Osteoblast (primary cell): ENCODE results near the gene YIPF2. TPM values are rescaled to one million over a fixed set of nuclear protein-coding genes. Genes with fewer than 3 reads are reported as not detected.

Experiments used
- DNase-seq: peaks from one replicate; pipeline ENCODE4 v3.0.0; 2011; ENCODE audit warnings: low spot score, mixed read lengths; ENCODE audit not compliant: insufficient read length; ENCODE audit errors: missing footprints
- H2AFZ ChIP-seq: 2 replicates; pipeline ENCODE4 v1.6.0; 2011; ENCODE audit warnings: mild to moderate bottlenecking, low read length
- H3K27ac ChIP-seq: 2 replicates; pipeline ENCODE4 v1.5.1; 2011; ENCODE audit warnings: mild to moderate bottlenecking, low read depth, low read length, moderate library complexity
- H3K27me3 ChIP-seq: 2 replicates; pipeline ENCODE4 v1.6.0; 2012; ENCODE audit warnings: mild to moderate bottlenecking, control low read depth, inconsistent platforms, low read length, moderate library complexity; ENCODE audit not compliant: insufficient read depth
- H3K36me3 ChIP-seq: 2 replicates; pipeline ENCODE4 v1.5.1; 2011; ENCODE audit warnings: mild to moderate bottlenecking, low read length, control low read depth, moderate library complexity; ENCODE audit not compliant: insufficient read depth
- H3K4me1 ChIP-seq: 2 replicates; pipeline ENCODE4 v1.5.1; 2011; ENCODE audit warnings: mild to moderate bottlenecking, low read length, control low read depth, moderate library complexity; ENCODE audit not compliant: insufficient read depth
- H3K4me2 ChIP-seq: 2 replicates; pipeline ENCODE4 v1.6.0; 2011; ENCODE audit warnings: mild to moderate bottlenecking, low read length; ENCODE audit not compliant: insufficient read depth
- H3K4me3 ChIP-seq: fragments of 200-600 bp; sonication (generic); 3 replicates; pipeline ENCODE4 v1.5.1; 2012; ENCODE audit warnings: mild to moderate bottlenecking, low read length, inconsistent platforms; ENCODE audit not compliant: insufficient read depth
- H3K79me2 ChIP-seq: 2 replicates; pipeline ENCODE4 v1.6.0; 2012; ENCODE audit warnings: mild to moderate bottlenecking, low read length, control low read depth, inconsistent platforms; ENCODE audit not compliant: insufficient read depth
- H3K9me3 ChIP-seq: 2 replicates; pipeline ENCODE4 v1.5.1; 2011; ENCODE audit warnings: low read depth, low read length, control low read depth
- H4K20me1 ChIP-seq: 2 replicates; pipeline ENCODE4 v1.6.0; 2012; ENCODE audit warnings: mild to moderate bottlenecking, low read length, control low read depth; ENCODE audit not compliant: insufficient read depth
- CTCF ChIP-seq: IDR thresholded peaks from 2 replicates; pipeline ENCODE4 v1.5.1; 2011; ENCODE audit warnings: mild to moderate bottlenecking, low read depth, low read length, moderate library complexity; ENCODE audit errors: extremely low read depth
- total RNA-seq: library from RNA; depleted of rRNA; stranded (reverse); fragments of >200 nt; gene quantifications from 2 replicates; pipeline ENCODE4 v1.2.3, GENCODE V29; 2012

Gene YIPF2
- total RNA-seq, 1 donor, result 126 TPM

GRCh38 chr19:10921199-10921909 is 7.1 kb downstream of the YIPF2 start:
- peaks cover 11% of the 10 kb centered on the region for H3K79me2 ChIP-seq
- H3K36me3 ChIP-seq, result peaks cover 62% of the 10 kb centered on the region
- H3K4me1 ChIP-seq, result no peaks in the 10 kb centered on the region
- no peak overlapping the region for H3K27ac ChIP-seq
- TF ChIP-seq CTCF, result no peak
- H2AFZ ChIP-seq, result no peak overlapping the region
- peaks cover 8% of the 10 kb centered on the region for H4K20me1 ChIP-seq
- no peaks in the 10 kb centered on the region for H3K9me3 ChIP-seq
- DNase-seq, result peak; percentile 25
- H3K27me3 ChIP-seq, result no peaks in the 10 kb centered on the region
- H3K4me3 ChIP-seq, result no peak overlapping the region
- H3K4me2 ChIP-seq, result no peak overlapping the region

DNA sequence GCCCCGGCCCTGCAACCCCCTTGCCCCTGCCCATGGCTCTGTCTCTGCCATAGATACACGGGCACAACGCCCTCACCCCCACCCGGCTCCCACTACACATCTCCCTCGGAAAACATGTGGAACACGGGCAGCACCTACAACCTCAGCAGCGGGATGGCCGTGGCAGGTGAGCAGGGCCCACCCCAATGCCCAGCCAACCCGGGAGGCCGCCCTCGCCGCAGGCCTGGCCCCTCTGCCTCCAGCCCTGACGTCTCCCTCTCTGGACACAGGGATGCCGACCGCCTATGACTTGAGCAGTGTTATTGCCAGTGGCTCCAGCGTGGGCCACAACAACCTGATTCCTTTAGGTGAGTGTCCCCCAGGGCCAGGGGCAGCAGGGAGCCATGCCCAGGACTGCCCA is 7.7 kb downstream of the YIPF2 start:
- peaks cover 3% of the 10 kb centered on the region for H3K4me1 ChIP-seq
- TF ChIP-seq CTCF, result no peak
- no peak overlapping the region for H3K4me2 ChIP-seq
- no peaks in the 10 kb centered on the region for H3K27me3 ChIP-seq
- H3K79me2 ChIP-seq, result peaks cover 11% of the 10 kb centered on the region
- no peaks in the 10 kb centered on the region for H3K9me3 ChIP-seq
- H3K27ac ChIP-seq, result no peak overlapping the region
- no peak overlapping the region for H3K4me3 ChIP-seq
- DNase-seq, result peak; percentile 41
- peaks cover 11% of the 10 kb centered on the region for H4K20me1 ChIP-seq
- peaks cover 68% of the 10 kb centered on the region for H3K36me3 ChIP-seq
- no peak overlapping the region for H2AFZ ChIP-seq

DNA sequence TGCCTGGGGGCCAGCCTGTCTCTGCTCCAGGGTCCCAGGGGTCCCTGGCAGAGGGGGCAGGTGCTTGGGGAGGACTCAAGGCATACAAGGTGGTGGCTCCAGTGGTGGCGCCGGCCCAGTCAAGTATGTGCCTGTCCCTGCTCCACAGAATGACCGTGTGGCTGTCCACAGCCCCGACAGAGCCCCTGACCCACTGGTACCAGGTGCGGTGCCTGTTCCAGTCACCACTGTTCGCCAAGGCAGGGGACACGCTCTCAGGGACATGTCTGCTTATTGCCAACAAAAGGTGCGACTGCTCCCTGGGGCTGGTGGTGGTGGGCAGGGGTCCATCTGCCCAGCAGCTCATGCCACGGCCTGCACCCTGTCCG is 8.2 kb downstream of the YIPF2 start:
- no peaks in the 10 kb centered on the region for H3K27me3 ChIP-seq
- H4K20me1 ChIP-seq, result peaks cover 12% of the 10 kb centered on the region
- H3K4me2 ChIP-seq, result no peak overlapping the region
- no peak overlapping the region for H2AFZ ChIP-seq
- H3K4me1 ChIP-seq, result peaks cover 9% of the 10 kb centered on the region
- no peak overlapping the region for H3K27ac ChIP-seq
- no peak for TF ChIP-seq CTCF
- H3K4me3 ChIP-seq, result no peak overlapping the region
- H3K9me3 ChIP-seq, result no peaks in the 10 kb centered on the region
- H3K36me3 ChIP-seq, result peaks cover 63% of the 10 kb centered on the region
- DNase-seq, result peak; percentile 49
- peaks cover 8% of the 10 kb centered on the region for H3K79me2 ChIP-seq

GRCh38 chr19:10919352-10920287 is 8.8 kb downstream of the YIPF2 start:
- TF ChIP-seq CTCF, result no peak
- Histone ChIP-seq H3K79me2 (peaks cover 8% of the 10 kb centered on the region), H3K27ac (no peak overlapping the region), H4K20me1 (peaks cover 16% of the 10 kb centered on the region), H3K9me3 (no peaks in the 10 kb centered on the region), H3K36me3 (peaks cover 57% of the 10 kb centered on the region), H3K4me1 (peaks cover 11% of the 10 kb centered on the region), H2AFZ (no peak overlapping the region), H3K4me2 (no peak overlapping the region), H3K27me3 (no peaks in the 10 kb centered on the region), H3K4me3 (no peak overlapping the region)
- DNase-seq, result peak; percentile 61
